IPS-18c (cell line): Measurements from ENCODE around the gene MEGF11.

ENCODE experiments used
- H3K4me3 ChIP-seq: 2 replicates; pipeline ENCODE4 v1.7.0; 2013; ENCODE audit warnings: low read depth, mild to moderate bottlenecking, low read length, moderate library complexity; ENCODE audit not compliant: insufficient read depth
- H3K9me3 ChIP-seq: one replicate; pipeline ENCODE4 v1.6.1; 2013; ENCODE audit warnings: mild to moderate bottlenecking, low read length, moderate library complexity; ENCODE audit not compliant: control insufficient read depth, insufficient read depth

Gene MEGF11

GRCh38 chr15:66032006-66032405 is 221.5 kb downstream of the MEGF11 start:
- H3K9me3 ChIP-seq: peaks cover 5% of the 10 kb centered on the region
- H3K4me3 ChIP-seq: no peak overlapping the region

GRCh38 chr15:66030650-66031049 is 222.9 kb downstream of the MEGF11 start:
- Histone ChIP-seq H3K9me3 (peaks cover 5% of the 10 kb centered on the region), H3K4me3 (no peak overlapping the region)

- H3K9me3 ChIP-seq: peaks cover 5% of the 10 kb centered on the region
- no peak overlapping the region for H3K4me3 ChIP-seq
Observed at GRCh38 chr15:66029650-66030049, 223.9 kb downstream of the MEGF11 start.

- Histone ChIP-seq H3K9me3 (no peaks in the 10 kb centered on the region), H3K4me3 (no peak overlapping the region)
Observed at GRCh38 chr15:66027268-66027805, 226.2 kb downstream of the MEGF11 start.

- Histone ChIP-seq H3K4me3 (no peak overlapping the region), H3K9me3 (no peaks in the 10 kb centered on the region)
Observed at GRCh38 chr15:66025972-66026371, 227.6 kb downstream of the MEGF11 start.

GRCh38 chr15:66025015-66025452 is 228.5 kb downstream of the MEGF11 start:
- no peak overlapping the region for H3K4me3 ChIP-seq

GRCh38 chr15:66024116-66024515 is 229.4 kb downstream of the MEGF11 start:
- Histone ChIP-seq H3K9me3 (no peaks in the 10 kb centered on the region), H3K4me3 (no peak overlapping the region)

More at GRCh38 chr15:66025015-66025452, 228.5 kb downstream of the MEGF11 start:
- no peaks in the 10 kb centered on the region for H3K9me3 ChIP-seq

GRCh38 chr15:66023311-66023972 is 230.1 kb downstream of the MEGF11 start:
- no peaks in the 10 kb centered on the region for H3K9me3 ChIP-seq
- no peak overlapping the region for H3K4me3 ChIP-seq

GRCh38 chr15:66022163-66022525 is 231.4 kb downstream of the MEGF11 start:
- Histone ChIP-seq H3K9me3 (no peaks in the 10 kb centered on the region), H3K4me3 (no peak overlapping the region)

GRCh38 chr15:66021496-66022162 is 231.9 kb downstream of the MEGF11 start:
- H3K9me3 ChIP-seq: no peaks in the 10 kb centered on the region
- H3K4me3 ChIP-seq: no peak overlapping the region

GRCh38 chr15:66019826-66020398 is 233.6 kb downstream of the MEGF11 start:
- H3K9me3 ChIP-seq: no peaks in the 10 kb centered on the region
- no peak overlapping the region for H3K4me3 ChIP-seq

- Histone ChIP-seq H3K9me3 (no peaks in the 10 kb centered on the region), H3K4me3 (no peak overlapping the region)
Observed at GRCh38 chr15:66019368-66019767, 234.2 kb downstream of the MEGF11 start.

- H3K9me3 ChIP-seq: no peaks in the 10 kb centered on the region
Observed at GRCh38 chr15:66018488-66018797, 235.1 kb downstream of the MEGF11 start.

GRCh38 chr15:66017792-66018487 is 235.6 kb downstream of the MEGF11 start:
- H3K9me3 ChIP-seq: no peaks in the 10 kb centered on the region
- H3K4me3 ChIP-seq: no peak overlapping the region

More at GRCh38 chr15:66018488-66018797, 235.1 kb downstream of the MEGF11 start:
- H3K4me3 ChIP-seq: no peak overlapping the region

GRCh38 chr15:66017000-66017399 is 236.6 kb downstream of the MEGF11 start:
- Histone ChIP-seq H3K9me3 (no peaks in the 10 kb centered on the region), H3K4me3 (no peak overlapping the region)

- Histone ChIP-seq H3K4me3 (no peak overlapping the region), H3K9me3 (no peaks in the 10 kb centered on the region)
Observed at GRCh38 chr15:66016199-66016598, 237.4 kb downstream of the MEGF11 start.

- no peak overlapping the region for H3K4me3 ChIP-seq
- H3K9me3 ChIP-seq: no peaks in the 10 kb centered on the region
Observed at GRCh38 chr15:66014635-66015182, 238.8 kb downstream of the MEGF11 start.
